SK-N-SH treated with all-trans-retinoic acid at 6 μM for 48 hours (cell line): ENCODE results near the gene KCNA10.

Experiments
- CREB5 ChIP-seq: fragments of 250-450 bp; sonication (Bioruptor Pico); IDR thresholded peaks from 2 replicates; pipeline ENCODE4 v1.5.1; 2020; ENCODE audit warnings: low read depth, mild to moderate bottlenecking, moderate library complexity
- ISL1 ChIP-seq: fragments of 250-450 bp; sonication (Bioruptor Pico); IDR thresholded peaks from 2 replicates; pipeline ENCODE4 v2.1.2; 2022; ENCODE audit warnings: mild to moderate bottlenecking, moderate library complexity
- ZNF565 ChIP-seq: fragments of 450-650 bp; formaldehyde crosslinking; conservative IDR thresholded peaks from 2 replicates; pipeline ENCODE4 v1.5.0; 2020; ENCODE audit warnings: low read depth, mild to moderate bottlenecking, moderate library complexity

GRCh38 chr1:110554871-110555801 lies 36.2 kb upstream of the KCNA10 start:
- TF ChIP-seq CREB5 (CRISPR knock-in tag) (no peak), ZNF565 (CRISPR knock-in tag) (no peak), ISL1 (CRISPR knock-in tag) (no peak)
